Ishikawa (cell line): ENCODE results near the gene UPF3B.

Source experiments
- CEBPB ChIP-seq: IDR thresholded peaks from 2 replicates; pipeline ENCODE4 v1.6.1; 2012
- CREB1 ChIP-seq: IDR thresholded peaks from 2 replicates; pipeline ENCODE4 v1.6.1; 2012; ENCODE audit warnings: low read depth
- EGR1 ChIP-seq: IDR thresholded peaks from 2 replicates; pipeline ENCODE4 v1.6.1; 2012
- EP300 ChIP-seq: IDR thresholded peaks from 2 replicates; pipeline ENCODE4 v1.6.1; 2012; ENCODE audit warnings: borderline replicate concordance
- FOXM1 ChIP-seq: IDR thresholded peaks from 2 replicates; pipeline ENCODE4 v1.6.1; 2012; ENCODE audit warnings: low read depth, borderline replicate concordance
- MAX ChIP-seq: IDR thresholded peaks from 2 replicates; pipeline ENCODE4 v1.6.1; 2012
- NFIC ChIP-seq: IDR thresholded peaks from 2 replicates; pipeline ENCODE4 v1.6.1; 2012
- RAD21 ChIP-seq: IDR thresholded peaks from 2 replicates; pipeline ENCODE4 v1.6.1; 2012; ENCODE audit warnings: low read depth
- TAF1 ChIP-seq: IDR thresholded peaks from 2 replicates; pipeline ENCODE4 v1.6.1; 2012; ENCODE audit warnings: low read depth, mild to moderate bottlenecking
- TEAD4 ChIP-seq: IDR thresholded peaks from 2 replicates; pipeline ENCODE4 v1.6.1; 2012
- USF1 ChIP-seq: IDR thresholded peaks from 2 replicates; pipeline ENCODE4 v1.6.1; 2012
- YY1 ChIP-seq: IDR thresholded peaks from 2 replicates; pipeline ENCODE4 v1.6.1; 2012; ENCODE audit warnings: low read depth
- ZBTB7A ChIP-seq: IDR thresholded peaks from 2 replicates; pipeline ENCODE4 v1.6.1; 2012; ENCODE audit warnings: low read depth
- TF ChIP-seq, protein P1 (sequence below): IDR thresholded peaks from 2 replicates; pipeline ENCODE4 v1.6.1; 2012; ENCODE audit warnings: low read depth, mild to moderate bottlenecking

DNA sequence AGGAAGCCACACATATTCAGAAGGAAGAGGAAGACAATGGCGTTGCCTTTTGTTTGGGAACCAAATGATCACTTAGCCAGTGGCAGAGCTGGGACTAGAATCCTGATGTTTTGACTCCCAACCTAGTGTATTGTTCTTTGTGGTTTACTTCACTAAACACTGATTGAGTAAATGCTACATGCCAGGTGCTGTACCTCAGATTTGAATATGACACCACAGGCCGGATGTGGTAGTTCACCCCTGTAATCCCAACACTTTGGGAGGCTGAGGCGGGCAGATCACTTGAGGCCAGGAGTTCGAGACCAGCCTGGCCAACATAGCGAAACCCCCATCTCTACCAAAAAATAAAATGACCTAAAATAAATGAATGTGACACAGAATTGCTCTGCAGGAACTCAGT is 27.3 kb upstream of the UPF3B start:
- TF ChIP-seq EP300 (no peak), YY1 (no peak), RAD21 (no peak), USF1 (no peak), EGR1 (no peak), ZBTB7A (no peak), CREB1 (no peak), CEBPB (no peak), TEAD4 (no peak), TAF1 (no peak), FOXM1 (no peak), MAX (no peak), NFIC (no peak)
- TF ChIP-seq, protein P1, sequence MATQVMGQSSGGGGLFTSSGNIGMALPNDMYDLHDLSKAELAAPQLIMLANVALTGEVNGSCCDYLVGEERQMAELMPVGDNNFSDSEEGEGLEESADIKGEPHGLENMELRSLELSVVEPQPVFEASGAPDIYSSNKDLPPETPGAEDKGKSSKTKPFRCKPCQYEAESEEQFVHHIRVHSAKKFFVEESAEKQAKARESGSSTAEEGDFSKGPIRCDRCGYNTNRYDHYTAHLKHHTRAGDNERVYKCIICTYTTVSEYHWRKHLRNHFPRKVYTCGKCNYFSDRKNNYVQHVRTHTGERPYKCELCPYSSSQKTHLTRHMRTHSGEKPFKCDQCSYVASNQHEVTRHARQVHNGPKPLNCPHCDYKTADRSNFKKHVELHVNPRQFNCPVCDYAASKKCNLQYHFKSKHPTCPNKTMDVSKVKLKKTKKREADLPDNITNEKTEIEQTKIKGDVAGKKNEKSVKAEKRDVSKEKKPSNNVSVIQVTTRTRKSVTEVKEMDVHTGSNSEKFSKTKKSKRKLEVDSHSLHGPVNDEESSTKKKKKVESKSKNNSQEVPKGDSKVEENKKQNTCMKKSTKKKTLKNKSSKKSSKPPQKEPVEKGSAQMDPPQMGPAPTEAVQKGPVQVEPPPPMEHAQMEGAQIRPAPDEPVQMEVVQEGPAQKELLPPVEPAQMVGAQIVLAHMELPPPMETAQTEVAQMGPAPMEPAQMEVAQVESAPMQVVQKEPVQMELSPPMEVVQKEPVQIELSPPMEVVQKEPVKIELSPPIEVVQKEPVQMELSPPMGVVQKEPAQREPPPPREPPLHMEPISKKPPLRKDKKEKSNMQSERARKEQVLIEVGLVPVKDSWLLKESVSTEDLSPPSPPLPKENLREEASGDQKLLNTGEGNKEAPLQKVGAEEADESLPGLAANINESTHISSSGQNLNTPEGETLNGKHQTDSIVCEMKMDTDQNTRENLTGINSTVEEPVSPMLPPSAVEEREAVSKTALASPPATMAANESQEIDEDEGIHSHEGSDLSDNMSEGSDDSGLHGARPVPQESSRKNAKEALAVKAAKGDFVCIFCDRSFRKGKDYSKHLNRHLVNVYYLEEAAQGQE: no peak
